HG03520 (cell line): ENCODE results near the gene PTPN20.

Experiments
- ATAC-seq: cut with Tn5 transposase; IDR thresholded peaks from one replicate; pipeline ENCODE4 v1.9.1; 2021; ENCODE audit warnings: mild to moderate bottlenecking, moderate library complexity; ENCODE audit not compliant: unreplicated experiment

PTPN20 gene

DNA sequence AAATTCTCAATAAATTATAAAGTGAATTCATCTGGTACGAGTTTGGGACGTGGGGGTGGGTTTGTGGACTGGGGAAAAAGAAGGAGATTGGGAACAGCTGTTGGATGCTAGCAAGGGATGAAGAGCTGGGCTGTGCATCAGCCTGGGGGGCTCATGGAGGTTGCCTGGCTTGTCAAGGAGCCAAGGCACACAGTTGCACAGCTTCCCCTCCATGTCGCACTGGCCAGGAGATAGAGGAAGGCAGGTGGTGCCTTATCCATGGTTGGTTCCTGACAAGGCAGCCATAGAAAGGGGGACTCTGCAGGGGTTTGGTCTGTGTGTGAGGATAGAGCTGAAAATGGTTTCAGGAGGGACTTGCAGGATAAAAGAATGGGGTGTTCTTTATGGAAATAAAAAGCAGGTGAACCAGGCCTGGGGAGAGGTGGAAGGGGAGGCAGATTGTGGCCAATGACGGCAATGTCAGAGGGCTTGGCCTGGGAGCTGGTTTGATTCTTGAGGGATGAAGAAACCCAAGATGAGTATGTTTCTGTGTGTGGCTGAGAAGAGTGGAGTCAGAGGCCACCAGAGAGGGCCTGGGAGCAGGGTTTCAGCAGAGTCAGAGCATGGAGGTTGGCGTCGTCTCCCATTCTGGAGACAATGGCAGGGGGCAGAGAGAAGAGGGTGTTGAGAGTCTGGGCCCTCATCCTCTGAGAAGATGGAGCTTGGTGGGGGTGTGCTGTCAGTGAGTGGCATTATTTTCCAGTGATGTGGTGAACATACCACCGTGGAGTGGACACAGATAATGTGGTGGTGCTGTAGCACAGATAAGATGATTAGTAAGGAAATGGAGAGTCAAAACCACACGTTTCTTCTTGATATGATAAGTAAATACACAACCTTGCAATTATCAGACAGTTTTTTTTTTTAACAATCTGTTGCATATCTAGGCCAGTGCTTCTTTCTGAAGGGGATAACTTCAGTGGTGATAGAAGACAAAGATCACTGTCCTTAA, 108.2 kb downstream of the PTPN20 start:
- no peak for ATAC-seq

DNA sequence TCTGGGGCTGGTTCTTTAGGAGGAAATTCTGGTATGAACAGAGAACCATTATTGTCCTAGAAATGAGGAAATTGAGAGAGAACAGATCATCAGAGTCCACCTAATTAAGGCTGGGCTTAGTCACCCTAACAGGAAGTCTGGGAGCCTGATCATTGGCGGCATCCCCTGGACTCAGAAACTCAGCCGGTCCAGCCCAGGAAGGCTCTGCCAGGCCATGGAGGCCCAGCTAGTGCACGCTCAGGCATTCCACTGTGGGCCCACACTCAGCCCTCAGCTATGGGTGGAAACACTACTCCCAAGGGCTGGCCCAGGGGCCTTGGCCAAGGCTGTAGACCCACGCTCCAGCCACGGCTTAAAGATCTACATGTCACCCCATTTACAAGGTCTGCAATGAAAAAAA, 109.2 kb downstream of the PTPN20 start:
- no peak for ATAC-seq

DNA sequence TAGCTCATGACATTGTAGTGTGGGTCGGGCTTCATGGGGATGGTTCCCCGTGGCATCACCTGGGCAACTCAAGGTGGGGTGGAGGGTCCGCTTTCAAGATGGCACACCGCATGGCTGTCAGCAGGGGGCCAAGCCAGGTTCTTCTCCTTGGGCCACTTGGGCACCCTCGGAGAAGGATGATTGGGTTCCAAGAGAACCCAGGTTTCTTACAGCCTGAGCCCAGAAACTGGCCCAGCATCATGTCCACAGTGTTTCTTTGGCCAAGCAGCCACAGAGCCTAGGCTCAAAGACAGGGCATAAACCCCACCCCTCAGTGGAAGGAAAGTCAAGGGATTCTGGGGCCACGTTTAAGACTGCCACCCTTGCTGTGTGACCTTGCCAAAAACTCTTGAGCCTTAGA, 110.6 kb downstream of the PTPN20 start:
- ATAC-seq: no peak

DNA sequence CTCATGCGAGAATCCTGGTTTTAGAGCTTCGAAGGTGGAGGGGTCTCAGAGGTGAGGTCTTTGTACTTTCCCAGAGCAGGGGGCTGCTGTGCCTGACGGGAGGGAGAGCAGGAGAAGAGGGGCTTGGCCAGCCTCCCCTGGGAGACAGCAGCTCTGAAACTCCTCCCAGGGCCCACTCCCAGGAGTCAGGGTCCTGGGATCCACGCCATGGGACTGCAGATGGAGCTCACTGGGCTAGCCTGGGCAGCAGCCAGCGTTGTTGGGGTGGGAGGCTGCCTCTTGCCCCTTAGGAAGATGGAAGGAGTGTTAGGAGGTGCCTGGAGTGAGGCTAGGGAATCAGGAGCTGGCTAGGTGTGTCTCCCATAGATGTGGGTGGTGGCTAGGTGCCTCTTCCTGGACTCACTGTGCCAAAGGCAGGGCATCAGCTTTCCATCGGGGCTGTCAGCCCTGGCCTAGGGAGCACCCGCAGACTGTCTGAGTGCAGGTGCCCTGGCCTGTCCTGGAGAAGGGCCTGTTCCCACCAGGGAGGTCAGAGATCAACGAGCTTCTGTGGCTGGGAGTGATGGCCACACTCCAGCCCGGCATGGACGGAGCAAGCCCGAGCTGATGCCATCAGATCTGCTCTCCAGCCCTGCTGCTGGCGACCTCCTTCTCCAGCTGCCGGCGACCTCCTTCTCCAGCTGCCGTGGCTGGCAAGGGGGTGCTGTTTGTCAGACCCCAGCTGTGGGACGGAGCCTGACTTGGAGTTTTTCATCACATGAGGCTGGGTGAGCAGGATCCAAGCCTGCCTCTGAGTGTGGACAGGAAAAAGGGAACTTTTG, 111.3 kb downstream of the PTPN20 start:
- ATAC-seq: no peak

DNA sequence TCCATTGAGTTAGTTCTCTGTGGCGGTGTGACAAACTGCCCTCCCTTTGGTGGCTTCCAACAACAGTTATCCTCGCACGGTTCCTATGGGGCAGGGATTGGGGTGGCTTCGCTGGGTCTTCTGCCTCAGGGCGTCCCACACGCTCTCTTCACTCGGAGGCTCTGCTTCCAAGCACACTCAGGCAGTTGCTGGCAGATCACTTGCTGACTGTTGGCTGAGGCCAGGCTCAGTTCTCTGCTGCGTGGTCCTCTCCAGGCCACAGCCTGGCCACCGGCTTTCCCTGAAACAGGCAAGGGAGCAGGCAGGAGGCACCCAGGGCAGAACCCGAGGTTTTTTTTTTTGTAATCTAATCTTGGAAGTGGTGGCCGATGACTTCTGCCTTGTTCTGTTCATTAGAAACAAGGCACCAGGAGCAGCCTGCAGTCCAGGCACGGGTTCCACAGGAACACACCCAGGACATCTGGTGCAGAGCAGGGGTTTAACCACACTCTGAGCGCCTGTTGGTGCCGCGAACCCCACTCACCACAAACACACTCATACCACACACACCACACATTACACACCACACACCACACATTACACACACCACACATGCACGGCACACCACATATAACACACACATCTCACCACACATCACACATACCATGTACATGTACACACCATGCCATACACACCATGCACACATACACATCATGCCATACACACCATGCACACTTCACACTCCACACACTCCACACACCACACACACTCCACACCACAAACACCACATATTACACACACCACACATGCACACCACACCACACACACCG, 112.2 kb downstream of the PTPN20 start:
- no peak for ATAC-seq

DNA sequence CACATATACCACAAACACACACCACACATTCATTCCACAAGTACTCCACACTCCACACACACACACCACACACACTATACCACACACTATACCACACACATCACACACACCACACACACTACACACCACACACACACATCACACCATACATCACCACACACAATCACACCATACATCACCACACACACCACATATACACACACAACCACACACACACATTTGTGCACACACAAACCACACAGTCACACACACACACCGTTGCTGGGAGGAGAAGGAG, 112.8 kb downstream of the PTPN20 start:
- no peak for ATAC-seq

DNA sequence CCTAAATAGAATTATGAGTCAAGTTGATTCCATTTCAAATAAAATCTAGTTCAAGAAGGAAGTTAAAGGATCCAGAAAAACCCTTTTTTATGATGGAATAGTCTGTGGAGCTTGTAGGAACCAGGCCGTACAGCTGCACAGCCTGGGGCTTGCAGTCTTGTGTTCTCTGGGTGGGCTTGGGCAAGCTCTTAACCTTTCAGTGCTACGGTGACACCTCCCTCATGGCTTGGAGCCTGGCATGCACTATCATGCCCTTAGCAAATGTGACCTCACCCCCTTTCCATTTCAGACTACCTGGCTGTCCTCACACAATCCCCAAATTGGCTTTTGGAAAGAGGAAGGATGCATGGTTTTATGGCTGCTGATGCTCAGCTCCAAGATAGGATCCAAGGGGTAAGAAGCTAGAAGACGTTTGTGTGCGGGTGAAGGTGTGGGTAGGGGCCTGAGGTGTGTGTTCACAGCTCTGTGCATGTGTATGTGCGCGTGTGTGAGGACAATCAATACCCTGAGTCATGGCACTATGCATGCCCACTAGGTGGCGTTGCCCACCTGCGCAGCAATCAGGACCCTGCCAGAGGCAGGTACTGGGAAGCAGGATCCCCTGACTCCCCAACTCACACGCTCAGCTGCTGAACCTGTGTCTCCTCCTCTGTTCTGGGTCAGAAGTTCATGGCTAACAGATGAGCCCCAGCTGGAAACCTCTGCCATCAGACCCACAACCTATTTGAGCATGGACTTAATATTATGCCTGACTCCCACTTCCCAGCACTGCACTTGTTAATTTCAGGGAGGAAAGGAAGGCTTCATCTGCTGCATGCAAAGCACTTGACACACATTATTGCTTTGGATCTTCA, 113.4 kb downstream of the PTPN20 start:
- no peak for ATAC-seq

DNA sequence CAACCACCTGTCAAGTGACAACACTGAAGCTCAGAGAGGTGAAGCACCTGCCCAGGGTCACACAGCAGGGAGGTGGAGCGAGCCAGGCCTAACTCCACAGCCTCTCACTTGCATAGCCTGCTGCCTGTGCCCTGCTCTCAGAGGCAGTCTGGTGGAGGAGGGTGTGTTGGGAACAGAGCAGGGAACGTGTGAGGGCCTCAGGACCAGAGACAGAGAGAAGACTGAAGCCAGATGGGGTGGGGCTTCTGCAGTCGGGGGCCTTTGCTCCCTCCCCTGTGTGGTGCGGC, 114.0 kb downstream of the PTPN20 start:
- ATAC-seq: no peak

DNA sequence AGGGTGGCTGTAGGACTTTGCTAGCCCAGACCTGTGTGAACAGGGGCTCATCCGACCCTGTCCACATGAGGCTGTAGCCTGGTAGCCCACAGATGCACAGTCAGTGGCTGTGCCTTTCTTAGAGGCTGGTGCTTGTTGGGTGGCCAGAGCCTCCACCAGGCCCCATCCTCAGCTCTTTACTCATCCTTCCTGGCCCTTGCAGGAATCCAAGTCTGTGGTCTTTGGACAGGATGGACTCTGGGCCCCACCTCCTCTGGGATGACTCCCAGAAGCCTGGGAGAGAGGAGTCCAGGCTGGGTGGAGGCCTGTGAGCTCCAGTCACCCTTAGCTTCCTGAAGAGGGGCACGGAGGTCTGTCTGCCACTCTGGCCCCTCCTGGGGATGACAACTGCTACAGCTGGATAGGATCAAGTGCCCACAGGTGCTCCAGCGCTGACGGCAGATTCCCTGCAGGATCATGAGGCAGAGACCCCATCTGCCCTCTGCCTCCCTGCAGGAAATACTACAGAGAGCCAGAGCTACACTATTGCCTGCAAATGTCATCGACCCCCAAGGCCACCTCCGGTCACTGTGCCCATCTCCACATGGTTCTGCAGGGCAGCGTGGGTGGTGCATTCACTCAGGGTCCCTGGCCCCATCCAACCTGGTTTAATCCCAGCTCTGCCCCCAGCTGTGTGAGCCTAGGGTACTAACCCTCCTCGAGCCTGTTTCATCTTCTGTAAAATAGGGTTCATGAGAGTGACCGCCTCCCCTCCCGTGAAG, 114.5 kb downstream of the PTPN20 start:
- no peak for ATAC-seq

DNA sequence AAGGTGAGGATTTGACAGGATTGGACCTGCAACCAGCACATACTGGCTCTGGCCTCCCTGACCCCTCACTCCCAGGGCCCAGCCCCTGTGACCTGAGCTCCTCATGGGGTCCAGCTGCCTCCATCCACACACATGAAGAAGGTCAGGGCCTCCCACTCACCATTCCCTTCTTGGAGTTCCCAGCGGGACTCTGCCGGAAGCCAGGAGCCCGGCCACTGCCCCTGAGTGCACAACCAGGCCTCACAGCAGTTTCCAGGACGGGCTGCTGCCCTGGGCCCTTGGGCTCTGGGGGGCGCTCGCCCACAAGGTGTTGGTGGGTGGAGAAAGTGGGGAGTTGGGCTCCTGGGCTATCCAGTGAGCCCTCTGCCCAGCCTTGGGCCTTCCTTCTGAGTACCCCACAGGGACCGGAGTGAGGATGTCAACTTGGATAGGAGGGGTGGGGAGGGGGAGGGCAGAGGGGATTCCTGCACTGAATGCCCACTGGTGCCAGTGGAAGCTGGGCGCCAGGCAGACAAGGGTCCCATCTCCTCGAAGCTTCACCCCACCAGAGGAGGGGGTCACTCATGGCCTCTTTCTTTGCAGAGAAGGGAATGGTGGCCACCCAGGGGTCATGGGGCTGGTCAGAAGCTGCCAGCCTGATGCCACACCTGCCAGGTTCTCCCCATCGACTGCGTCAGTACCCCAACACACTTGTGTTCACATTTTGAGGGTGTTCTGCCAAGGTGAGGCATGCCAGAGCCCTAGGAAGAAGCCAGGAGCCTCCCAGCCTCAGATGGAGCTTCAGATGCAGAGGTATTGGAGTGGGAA, 115.3 kb downstream of the PTPN20 start:
- ATAC-seq: no peak

DNA sequence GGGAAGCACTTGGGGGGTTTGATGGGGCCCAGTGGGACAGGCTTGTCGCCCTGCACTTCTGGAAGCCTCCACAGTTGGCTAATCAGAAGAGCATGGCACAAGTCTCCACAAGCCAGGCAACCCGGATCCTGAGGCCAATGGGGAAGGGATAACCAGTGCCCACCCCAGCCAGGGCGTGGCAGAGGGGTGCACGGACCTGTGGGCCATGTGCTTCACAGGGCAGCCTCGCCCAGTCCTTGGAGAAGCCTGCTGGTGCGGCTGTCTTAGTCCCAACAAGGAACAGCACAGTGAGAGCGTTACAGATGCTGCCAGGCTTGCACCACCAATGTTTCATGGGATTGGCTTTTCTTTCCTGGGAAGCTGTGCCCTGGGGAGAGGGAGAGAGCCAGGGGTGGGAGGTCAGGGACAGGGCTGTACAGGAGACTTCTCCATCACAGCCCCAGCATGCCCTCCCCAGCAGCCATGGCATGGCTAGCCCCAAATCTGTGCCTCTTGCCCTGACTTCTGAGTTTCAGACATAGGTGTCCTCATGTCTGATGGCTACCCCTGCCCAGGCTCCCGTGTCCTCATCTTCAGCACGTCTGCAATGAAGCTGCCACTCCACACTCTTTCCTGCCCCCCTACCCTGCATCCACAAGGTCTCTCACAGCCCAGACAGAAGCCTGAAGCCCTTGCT, 116.0 kb downstream of the PTPN20 start:
- ATAC-seq: no peak

DNA sequence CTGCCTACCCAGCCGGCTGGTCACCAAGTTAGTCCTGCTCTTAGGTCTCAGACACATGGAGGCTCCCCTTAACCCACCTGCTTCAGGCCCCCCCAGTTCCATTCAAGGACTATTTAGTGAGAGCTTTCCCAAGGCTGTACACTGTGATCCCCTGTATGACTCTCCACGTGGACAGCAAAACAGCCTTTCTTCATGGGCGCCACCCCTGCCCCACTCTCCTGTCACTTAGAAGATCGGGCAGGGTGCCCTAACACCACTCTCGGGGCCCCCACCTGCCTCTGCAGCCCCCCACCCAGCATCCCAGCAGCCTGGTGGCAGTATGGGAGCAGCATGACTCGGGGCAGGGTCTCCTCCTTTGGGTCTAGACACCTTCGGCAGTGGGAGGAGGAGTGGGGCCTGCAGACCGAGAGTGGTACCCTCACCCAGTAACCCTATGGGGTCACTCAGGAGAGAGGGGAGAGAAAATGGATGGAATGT, 116.6 kb downstream of the PTPN20 start:
- ATAC-seq: no peak

DNA sequence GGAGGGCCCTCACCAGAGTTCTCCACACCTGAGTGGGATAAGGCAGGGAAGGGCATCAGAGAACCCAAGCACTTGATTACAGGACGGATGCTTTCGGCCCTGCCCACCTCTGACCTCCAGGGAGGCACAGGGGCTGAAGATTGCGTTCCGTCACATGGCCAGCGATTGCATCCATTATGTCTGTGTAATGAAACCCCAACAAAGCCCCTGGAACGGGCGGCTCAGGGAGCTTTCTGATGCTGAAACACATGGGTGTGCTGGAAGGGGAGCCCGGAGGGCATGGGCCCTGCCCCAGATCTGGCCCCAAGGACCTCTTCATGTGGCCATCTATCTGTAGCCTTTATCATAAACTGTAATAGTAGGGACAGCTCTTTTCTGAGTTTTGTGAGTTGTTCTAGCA, 117.2 kb downstream of the PTPN20 start:
- ATAC-seq: no peak

DNA sequence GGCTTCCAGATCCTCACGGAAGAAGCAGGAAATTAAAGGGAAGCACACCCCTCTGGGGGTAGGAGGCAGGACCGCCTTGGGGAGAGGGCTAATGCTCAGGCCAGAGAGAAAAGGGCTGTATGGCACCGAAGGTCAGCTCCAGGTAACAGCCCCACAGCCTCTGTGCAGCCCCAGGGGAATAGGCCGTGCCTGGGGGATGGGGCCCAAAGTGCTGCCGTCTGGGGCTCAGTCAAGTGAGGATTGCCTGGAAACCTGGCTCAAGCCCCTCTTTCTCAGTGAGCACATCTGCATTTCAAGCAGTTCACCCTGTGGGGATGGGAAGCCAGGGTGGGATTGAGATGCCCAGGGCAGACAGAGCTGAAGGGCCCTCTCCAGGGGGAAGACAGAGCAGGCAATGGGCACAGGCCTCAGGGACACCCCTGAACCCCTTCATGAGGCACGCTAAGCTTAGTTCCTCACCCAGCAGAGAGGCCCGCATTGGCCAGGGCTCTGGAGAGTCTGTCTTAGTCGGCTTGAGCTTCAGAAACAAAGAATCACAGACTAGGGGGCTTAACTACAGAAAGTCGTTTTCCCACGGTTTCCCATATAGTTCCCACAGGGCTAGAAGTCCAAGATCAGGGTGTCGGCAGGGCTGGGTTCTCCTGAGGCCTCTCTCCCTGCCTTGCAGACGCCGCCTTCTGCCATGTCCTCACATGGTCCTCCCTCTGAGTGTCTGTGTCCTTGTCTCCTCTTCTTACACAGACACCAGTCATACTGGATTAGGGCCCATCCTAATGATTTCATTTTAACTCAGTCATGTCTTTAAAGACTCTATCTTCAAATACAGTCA, 118.2 kb downstream of the PTPN20 start:
- no peak for ATAC-seq

DNA sequence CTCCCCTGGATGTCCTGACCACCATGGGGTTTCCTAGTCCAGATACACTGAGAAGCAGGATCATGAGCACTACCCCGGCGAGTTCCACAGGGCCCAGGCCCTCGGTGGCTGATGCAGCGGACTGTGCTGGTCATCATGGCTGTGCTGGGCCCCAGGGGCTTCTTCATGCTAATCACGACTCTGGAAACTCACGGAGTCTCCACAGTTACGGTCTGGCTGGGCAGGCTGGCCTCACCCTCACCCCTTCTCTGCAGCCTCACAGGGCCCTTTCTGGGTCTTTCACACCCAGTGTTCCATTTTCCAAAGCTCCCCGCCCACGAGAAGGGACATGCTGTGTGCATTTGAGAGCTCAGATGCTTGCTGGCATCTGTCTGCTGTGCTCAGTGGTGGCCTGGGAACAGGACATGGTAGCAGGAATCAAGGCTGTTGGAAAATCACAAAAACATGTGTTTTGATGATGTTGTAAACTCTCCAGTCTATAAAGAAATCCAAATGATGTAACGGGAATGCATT, 119.0 kb downstream of the PTPN20 start:
- no peak for ATAC-seq

DNA sequence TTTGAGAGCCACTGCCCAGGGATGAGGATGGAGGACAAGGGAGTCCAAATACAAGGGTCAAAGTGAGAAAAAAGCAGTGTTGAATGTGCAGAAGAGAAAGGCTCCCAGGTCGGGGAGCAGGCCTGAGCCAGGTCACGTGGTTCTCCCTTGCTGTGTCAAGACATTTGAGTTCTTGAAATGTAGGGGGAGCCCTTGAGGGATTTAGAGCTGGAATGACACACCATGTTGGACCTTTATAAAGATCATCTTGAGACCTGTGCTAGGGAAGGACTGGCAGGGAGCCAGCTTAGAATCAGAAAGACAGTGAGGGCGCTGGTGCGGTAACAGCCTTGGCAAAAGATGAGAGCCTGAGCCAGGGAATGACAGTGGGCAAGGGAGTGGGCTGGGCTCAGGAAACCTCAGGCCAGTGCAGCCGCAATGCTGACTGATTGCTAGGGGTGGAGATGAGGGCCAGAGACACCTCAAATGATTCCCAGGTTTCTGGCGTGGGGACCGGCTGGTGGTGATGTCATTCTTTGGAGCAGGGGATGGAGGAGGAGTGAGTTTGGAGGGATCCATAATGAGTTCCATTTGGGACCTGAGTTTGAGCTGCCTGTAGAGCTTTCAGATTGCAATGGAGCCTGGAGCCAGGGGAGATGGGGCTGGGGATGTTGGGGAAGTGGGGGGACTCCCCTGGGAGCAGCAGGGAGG, 120.1 kb downstream of the PTPN20 start:
- ATAC-seq: no peak
